Right lobe of liver (tissue), 4 donors: ENCODE measurements around the gene PRKAR1B.

Source experiments
- CTCF ChIP-seq, 4 donors: fragments of 200-600 bp in 3 of 4; fragments of 450-650 bp in 1 of 4; IDR thresholded peaks; one replicate each; pipeline versions ENCODE4 v1.5.1 to v1.8.0; 2016 to 2022; ENCODE audit warnings: antibody characterized with exemption in 4 of 4, mild to moderate bottlenecking in 2 of 4
- POLR2A ChIP-seq: fragments of 450-650 bp; IDR thresholded peaks from one replicate; pipeline ENCODE4 v1.6.1; 2017; ENCODE audit warnings: antibody characterized with exemption, mild to moderate bottlenecking
- donor health status: DM: no; HTN: no; CAD: no.
- donor health status: DM: no; HTN: no; CAD: no.
- donor health status: DM: no; HTN: yes; CAD: no.

- TF ChIP-seq CTCF (IDR thresholded peaks at IDR 0.05) (no peak), POLR2A (no peak)
These were observed 189.0 kb downstream of the PRKAR1B start for GRCh38 chr7:537911-538634.
